NCI-H1930 (cell line): ENCODE measurements around the gene SPACDR.

Source experiments
- DNase-seq, 2 experiments: peaks; one replicate each; lab custom pipeline; 2025; lab: John Stamatoyannopoulos, UW

SPACDR gene

GRCh38 chr7:100434297-100435144 lies 29.5 kb downstream of the SPACDR start:
- no peak for DNase-seq

DNA sequence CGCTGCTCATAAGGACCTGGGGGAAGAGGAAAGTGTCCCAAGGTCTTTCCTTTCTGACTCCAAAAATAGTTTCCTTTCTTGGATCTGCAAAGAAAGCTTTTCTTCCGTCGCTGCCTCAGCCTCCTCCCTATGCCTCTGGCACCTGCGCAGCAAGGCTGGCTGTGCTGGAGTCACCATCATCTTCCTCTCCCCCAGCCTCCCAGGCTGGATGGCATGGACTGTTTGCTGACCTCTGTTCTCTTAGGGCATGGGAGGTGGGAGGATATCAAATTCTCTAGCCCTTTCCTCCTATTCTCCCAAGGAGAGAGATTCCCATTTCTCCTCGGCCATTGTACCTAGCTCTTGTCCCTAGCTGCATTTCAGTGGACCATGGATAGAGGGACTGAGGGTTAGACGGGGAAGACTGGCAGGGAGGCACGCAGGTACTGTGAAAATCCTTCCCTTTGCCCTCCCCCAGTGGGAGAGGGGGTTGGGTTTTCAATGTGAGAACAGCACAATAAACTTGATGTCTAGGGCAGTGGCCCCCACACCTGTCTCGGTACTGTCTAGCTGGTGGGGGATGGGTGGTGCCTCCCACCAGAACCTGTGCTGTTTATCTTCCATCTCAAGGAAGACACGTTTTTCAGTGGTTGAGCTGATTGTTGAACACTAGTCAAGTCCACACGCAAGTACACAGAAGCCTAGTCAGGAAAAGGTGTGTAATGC lies 30.3 kb downstream of the SPACDR start:
- no peak for DNase-seq

- no peak for DNase-seq
Observed at GRCh38 chr7:100433276-100433591, 30.8 kb downstream of the SPACDR start.

GRCh38 chr7:100432621-100433275 lies 31.3 kb downstream of the SPACDR start:
- no peak for DNase-seq

DNA sequence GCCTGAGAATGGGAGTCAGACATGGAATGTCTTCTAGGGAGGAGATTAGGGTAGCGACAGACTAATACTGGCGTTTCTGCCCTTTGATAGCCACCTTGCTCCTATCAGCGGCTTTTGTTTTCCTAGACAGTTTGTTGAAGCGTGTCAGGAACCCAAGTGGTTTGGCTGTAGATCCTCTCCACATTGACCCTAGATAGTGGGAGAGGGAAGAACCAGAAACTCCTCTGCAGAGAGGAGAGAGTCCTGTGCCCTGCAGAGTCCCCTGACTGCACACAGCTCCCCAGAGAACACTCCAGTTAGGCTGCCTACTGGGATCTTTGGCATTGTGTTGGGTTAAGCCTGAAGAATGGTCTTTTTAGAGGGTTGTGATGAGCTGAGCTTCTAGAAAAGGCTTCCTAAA lies 32.0 kb downstream of the SPACDR start:
- DNase-seq = no peak

DNA sequence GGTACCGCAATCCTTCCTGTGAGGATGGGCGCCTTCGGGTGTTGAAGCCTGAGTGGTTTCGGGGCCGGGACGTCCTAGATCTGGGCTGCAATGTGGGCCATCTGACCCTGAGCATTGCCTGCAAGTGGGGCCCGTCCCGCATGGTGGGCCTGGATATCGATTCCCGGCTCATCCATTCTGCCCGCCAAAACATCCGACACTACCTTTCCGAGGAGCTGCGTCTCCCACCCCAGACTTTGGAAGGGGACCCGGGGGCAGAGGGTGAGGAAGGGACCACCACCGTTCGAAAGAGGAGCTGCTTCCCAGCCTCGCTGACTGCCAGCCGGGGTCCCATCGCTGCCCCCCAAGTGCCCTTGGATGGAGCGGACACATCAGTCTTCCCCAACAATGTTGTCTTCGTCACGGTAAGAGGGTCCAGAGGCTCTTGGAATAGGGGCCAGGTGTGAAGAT lies 32.7 kb downstream of the SPACDR start:
- DNase-seq = no peak

DNA sequence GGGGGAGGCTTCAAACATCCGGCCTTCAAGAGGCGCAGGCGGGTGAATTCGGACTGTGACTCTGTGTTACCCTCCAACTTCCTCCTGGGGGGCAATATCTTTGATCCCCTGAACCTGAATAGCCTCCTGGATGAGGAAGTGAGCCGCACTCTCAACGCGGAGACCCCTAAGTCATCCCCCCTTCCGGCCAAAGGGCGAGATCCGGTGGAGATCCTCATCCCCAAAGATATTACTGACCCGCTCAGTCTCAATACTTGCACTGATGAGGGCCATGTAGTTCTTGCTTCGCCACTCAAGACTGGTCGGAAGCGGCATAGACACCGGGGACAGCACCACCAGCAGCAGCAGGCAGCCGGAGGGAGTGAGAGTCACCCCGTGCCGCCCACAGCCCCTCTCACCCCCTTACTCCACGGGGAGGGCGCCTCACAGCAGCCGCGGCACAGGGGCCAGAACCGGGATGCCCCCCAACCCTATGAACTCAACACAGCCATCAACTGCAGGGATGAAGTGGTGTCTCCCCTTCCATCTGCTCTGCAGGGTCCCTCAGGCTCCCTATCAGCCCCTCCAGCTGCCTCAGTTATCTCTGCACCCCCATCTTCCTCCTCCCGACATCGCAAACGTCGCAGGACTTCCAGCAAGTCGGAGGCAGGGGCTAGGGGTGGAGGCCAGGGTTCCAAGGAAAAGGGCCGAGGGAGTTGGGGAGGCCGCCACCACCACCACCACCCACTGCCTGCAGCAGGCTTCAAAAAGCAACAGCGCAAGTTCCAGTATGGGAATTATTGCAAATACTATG lies 33.4 kb downstream of the SPACDR start:
- DNase-seq = no peak

DNA sequence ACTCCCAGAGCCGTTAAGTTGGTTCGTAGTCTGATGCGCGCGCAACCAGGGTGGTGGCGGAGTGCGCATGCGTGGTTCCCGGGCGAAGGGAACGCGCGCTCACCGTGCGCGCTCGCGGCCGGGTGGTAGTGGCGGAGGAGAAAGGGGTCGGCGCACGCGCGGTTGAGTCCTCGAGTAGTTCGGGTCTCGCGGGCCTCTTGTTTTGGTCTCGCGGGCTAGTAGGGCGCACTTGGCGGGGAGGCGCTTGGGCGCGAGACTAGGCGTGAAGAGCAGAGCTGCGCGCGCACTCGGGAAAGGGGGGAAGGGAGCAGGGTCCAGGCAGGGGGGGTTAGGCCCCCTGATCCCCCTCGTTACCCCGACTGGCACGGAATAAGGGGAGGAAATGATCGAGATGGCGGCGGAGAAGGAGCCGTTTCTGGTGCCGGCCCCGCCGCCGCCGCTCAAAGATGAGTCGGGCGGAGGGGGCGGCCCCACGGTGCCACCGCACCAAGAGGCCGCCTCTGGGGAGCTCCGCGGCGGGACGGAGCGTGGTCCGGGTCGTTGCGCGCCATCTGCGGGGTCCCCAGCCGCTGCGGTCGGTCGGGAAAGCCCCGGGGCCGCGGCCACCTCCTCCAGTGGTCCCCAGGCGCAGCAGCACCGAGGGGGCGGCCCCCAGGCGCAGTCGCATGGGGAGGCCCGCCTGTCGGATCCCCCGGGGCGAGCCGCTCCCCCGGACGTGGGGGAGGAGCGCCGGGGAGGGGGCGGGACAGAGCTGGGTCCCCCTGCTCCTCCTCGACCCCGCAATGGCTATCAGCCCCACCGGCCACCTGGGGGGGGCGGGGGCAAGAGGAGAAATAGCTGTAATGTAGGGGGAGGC lies 34.2 kb downstream of the SPACDR start, which contains the start of gene MEPCE:
TSS of gene MEPCE (plus strand) at position 195 of the 856 bp plus-strand sequence. CDS start at position 383, 188 bp downstream.
- peak; percentile 98 to 99 for DNase-seq

- peak; percentile 100 for DNase-seq
Observed at GRCh38 chr7:100428967-100429636, 35.0 kb downstream of the SPACDR start.

DNA sequence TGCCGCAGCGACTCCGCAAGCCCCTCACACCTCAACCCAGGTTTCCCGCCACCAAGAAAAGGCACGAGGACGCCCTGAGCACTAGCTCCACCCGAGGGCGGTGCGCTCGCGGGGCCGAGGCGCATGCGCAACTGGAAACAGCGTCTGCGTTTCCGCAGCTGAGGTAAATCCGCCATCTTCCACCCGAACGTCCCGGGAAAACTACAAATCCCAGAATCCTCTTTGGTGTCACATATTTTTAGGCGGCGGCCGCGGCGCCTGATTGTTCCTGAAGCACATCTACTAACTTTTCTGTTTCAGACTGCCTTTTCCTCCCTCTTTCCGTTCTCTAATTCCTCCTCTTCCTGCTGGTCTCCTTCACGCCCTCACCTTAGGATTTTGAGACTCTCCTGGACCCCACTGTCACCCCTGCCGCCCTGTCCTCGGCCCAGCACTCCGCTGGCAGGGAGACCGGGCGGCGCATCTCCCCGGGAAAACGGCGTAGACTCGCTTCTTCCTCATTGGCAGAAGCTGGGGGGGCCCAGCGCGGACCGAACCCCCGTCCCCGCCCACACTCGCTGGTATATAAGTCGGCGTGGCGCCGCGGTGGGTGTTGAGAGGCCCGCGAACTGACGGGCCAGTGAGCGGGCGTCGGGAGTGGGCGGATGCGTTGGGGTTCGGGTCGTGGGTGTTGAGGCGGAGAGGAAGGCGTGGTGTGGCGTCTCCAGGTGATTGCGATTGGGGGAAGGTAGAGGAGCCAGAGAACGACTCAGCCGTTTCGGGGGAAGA lies 35.7 kb downstream of the SPACDR start, which contains the start of gene ZCWPW1:
TSS of gene ZCWPW1 (minus strand) at position 505 of the 768 bp plus-strand sequence. CDS start 8,054 bp downstream, outside the sequence.
- peak; percentile 97 to 99 for DNase-seq

GRCh38 chr7:100427762-100428198 lies 36.3 kb downstream of the SPACDR start:
- DNase-seq = no peak

DNA sequence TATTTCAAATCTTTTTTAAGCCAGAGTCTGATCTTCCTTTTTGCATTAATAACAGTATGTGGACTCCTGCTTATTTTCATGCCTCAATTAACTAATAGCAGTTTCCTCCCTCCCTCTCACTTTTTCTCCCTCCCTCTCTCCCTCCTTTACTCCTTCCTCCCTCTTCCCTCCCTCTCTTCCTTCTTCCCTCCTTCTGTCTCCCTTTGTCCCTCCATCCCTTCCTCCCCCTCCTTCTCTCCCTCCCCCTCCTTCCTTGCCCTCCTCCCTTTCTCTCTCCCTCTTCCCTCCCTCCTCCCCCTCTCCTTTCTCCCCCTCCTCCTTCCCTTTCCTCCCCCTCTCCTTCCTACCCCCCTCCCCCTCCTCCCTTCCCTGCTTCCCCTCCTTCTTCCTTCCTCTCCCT lies 37.5 kb downstream of the SPACDR start:
- DNase-seq = no peak

- no peak for DNase-seq
Observed at GRCh38 chr7:100425347-100425746, 38.7 kb downstream of the SPACDR start.

GRCh38 chr7:100423315-100423714 lies 40.7 kb downstream of the SPACDR start:
- DNase-seq = no peak

GRCh38 chr7:100419660-100420226 lies 44.3 kb downstream of the SPACDR start:
- DNase-seq = no peak

GRCh38 chr7:100418930-100419659 lies 45.0 kb downstream of the SPACDR start:
- no peak for DNase-seq

DNA sequence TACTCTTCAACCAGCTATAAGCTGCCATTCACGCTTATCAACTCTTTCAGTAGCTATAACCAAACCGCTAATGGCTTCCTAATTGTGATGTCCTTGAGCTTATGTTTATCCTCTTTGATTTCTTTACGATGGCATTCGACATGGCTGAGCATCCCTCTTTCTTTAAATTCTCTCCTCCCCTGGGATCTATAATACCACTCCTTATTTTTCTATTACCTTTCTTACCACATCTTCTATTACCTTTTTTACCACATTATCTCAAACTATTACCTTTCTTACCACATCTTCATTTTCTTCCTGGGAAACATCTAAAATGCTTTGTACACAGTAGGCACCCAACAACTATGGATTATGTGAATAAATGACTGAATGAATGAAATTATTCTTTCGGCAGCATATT lies 48.6 kb downstream of the SPACDR start:
- DNase-seq = no peak

DNA sequence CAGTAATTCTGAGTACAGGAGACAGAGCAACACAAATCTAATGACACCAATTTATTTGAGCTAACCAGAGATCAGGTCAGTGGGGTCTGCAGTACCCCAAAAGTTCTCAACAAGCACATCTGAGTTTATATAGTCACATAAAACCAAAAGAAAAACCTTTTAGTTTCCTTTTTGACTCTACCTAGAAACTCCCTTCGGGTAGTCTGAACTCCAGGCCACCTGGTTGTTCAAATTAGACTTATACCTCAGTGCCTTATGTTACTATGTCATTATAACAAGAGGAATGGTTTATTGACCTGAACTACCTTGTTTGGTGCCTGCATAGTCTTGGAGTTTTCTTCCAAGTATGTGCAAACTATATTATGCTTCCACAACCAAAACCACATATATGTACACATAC lies 50.2 kb downstream of the SPACDR start:
- no peak for DNase-seq
